WTC11 (cell line): ENCODE results near the gene SPATA25. TPM values are rescaled to one million over a fixed set of nuclear protein-coding genes. Genes with fewer than 3 reads are reported as not detected.

Experiments used
- ATAC-seq: fragments of 200-7000 bp; cut with Tn5 transposase; 2 replicates; pipeline ENCODE4 v1.10.0; 2021; ENCODE audit warnings: mild to moderate bottlenecking, moderate library complexity
- CTCF ChIA-PET: fragments of 300-600 bp; sonication (Branson Sonifier 250); formaldehyde crosslinking; loops from one replicate; lab custom pipeline; 2021; ENCODE audit warnings: antibody characterized with exemption; lab: Charles Lee
- POLR2A ChIA-PET: fragments of 350-600 bp; sonication (Branson Sonifier 250); formaldehyde crosslinking; loops from one replicate; lab custom pipeline; 2021; ENCODE audit warnings: antibody characterized with exemption; lab: Charles Lee
- DNase-seq: peaks from one replicate; pipeline ENCODE4 v3.0.0; 2021; ENCODE audit warnings: low spot score
- H3K27ac Mint-ChIP-seq: 2 replicates; pipeline ENCODE4 v1.8.0; 2021; ENCODE audit warnings: mixed read lengths
- H3K27me3 Mint-ChIP-seq: 2 replicates; pipeline ENCODE4 v1.8.0; 2021; ENCODE audit warnings: low read depth, mild to moderate bottlenecking, moderate library complexity, mixed read lengths
- H3K36me3 Mint-ChIP-seq: 2 replicates; pipeline ENCODE4 v1.8.0; 2021; ENCODE audit warnings: mixed read lengths
- H3K4me1 Mint-ChIP-seq: 2 replicates; pipeline ENCODE4 v1.8.0; 2022; ENCODE audit warnings: mixed read lengths
- H3K4me3 Mint-ChIP-seq: 2 replicates; pipeline ENCODE4 v1.8.0; 2021; ENCODE audit warnings: mild to moderate bottlenecking, moderate library complexity, mixed read lengths
- H3K9me3 Mint-ChIP-seq: 2 replicates; pipeline ENCODE4 v1.8.0; 2021; ENCODE audit warnings: mixed read lengths
- ATF6 ChIP-seq: sonication (generic); formaldehyde crosslinking; IDR thresholded peaks from 2 replicates; pipeline ENCODE4 v1.8.1; 2023; ENCODE audit warnings: mild to moderate bottlenecking, missing genetic modification reagents
- CREB1 ChIP-seq: sonication (generic); formaldehyde crosslinking; IDR thresholded peaks from 2 replicates; pipeline ENCODE4 v1.8.0; 2023; ENCODE audit warnings: mild to moderate bottlenecking, missing genetic modification reagents
- EMX1 ChIP-seq: fragments of 250-450 bp; sonication (Bioruptor Pico); IDR thresholded peaks from 2 replicates; pipeline ENCODE4 v1.8.0; 2021; ENCODE audit warnings: mild to moderate bottlenecking
- FOXJ3 ChIP-seq: sonication (generic); formaldehyde crosslinking; IDR thresholded peaks from 2 replicates; pipeline ENCODE4 v1.9.0; 2021; ENCODE audit warnings: missing genetic modification reagents, mild to moderate bottlenecking, borderline replicate concordance
- FOXK1 ChIP-seq: sonication (generic); formaldehyde crosslinking; IDR thresholded peaks from 2 replicates; pipeline ENCODE4 v1.8.0; 2022; ENCODE audit warnings: mild to moderate bottlenecking, moderate library complexity, missing genetic modification reagents
- FOXP4 ChIP-seq: sonication (generic); formaldehyde crosslinking; IDR thresholded peaks from 2 replicates; pipeline ENCODE4 v1.8.0; 2022; ENCODE audit warnings: mild to moderate bottlenecking, missing genetic modification reagents
- GABPB1 ChIP-seq: sonication (generic); formaldehyde crosslinking; IDR thresholded peaks from 2 replicates; pipeline ENCODE4 v1.8.1; 2023; ENCODE audit warnings: mild to moderate bottlenecking, missing genetic modification reagents
- HMGXB4 ChIP-seq: sonication (generic); formaldehyde crosslinking; IDR thresholded peaks from 2 replicates; pipeline ENCODE4 v1.8.1; 2023; ENCODE audit warnings: mild to moderate bottlenecking, moderate library complexity, missing genetic modification reagents
- JAZF1 ChIP-seq: fragments of 250-450 bp; sonication (Bioruptor Pico); IDR thresholded peaks from 2 replicates; pipeline ENCODE4 v1.9.0; 2021; ENCODE audit warnings: moderate library complexity, mild to moderate bottlenecking, inconsistent platforms
- NR3C1 ChIP-seq: sonication (generic); formaldehyde crosslinking; conservative IDR thresholded peaks from 2 replicates; pipeline ENCODE4 v1.8.1; 2023; ENCODE audit warnings: low read depth, mild to moderate bottlenecking, missing genetic modification reagents
- OVOL2 ChIP-seq: fragments of 250-450 bp; sonication (Bioruptor Pico); IDR thresholded peaks from 2 replicates; pipeline ENCODE4 v1.9.0; 2021; ENCODE audit warnings: mild to moderate bottlenecking, borderline replicate concordance
- RELA ChIP-seq: sonication (generic); formaldehyde crosslinking; IDR thresholded peaks from 2 replicates; pipeline ENCODE4 v1.8.1; 2022; ENCODE audit warnings: missing genetic modification reagents, mild to moderate bottlenecking, borderline replicate concordance
- SOX15 ChIP-seq: fragments of 250-450 bp; sonication (Bioruptor Pico); IDR thresholded peaks from 2 replicates; pipeline ENCODE4 v1.9.0; 2021; ENCODE audit warnings: mild to moderate bottlenecking
- TEAD4 ChIP-seq: sonication (generic); formaldehyde crosslinking; IDR thresholded peaks from 2 replicates; pipeline ENCODE4 v1.8.0; 2022; ENCODE audit warnings: mild to moderate bottlenecking, missing genetic modification reagents
- ZMAT4 ChIP-seq: fragments of 250-450 bp; sonication (Bioruptor Pico); IDR thresholded peaks from 2 replicates; pipeline ENCODE4 v1.9.0; 2021; ENCODE audit warnings: mild to moderate bottlenecking
- ZNF317 ChIP-seq: sonication (generic); formaldehyde crosslinking; IDR thresholded peaks from 2 replicates; pipeline ENCODE4 v1.8.1; 2023; ENCODE audit warnings: low read depth, mild to moderate bottlenecking, moderate library complexity, missing genetic modification reagents, borderline replicate concordance
- ZNF425 ChIP-seq: fragments of 250-450 bp; sonication (Bioruptor Pico); conservative IDR thresholded peaks from 2 replicates; pipeline ENCODE4 v1.9.0; 2021; ENCODE audit warnings: mild to moderate bottlenecking
- total RNA-seq: library from RNA; stranded (reverse); gene quantifications from 3 replicates; pipeline ENCODE4 v1.2.3, GENCODE V29; 2021

Gene SPATA25
- total RNA-seq, 1 experiment from 2014 or later = 3.7 TPM

GRCh38 chr20:45860560-45861220, 26.7 kb downstream of the SPATA25 start:
- TF ChIP-seq NR3C1 (CRISPR knock-in tag) = no peak
- no peak for TF ChIP-seq FOXJ3
- no peak for TF ChIP-seq FOXK1 (CRISPR knock-in tag)
- TF ChIP-seq ZNF317 = no peak
- TF ChIP-seq CREB1 (CRISPR knock-in tag) = no peak
- no peak for TF ChIP-seq ZMAT4 (CRISPR knock-in tag)
- no peak for TF ChIP-seq ATF6 (CRISPR knock-in tag)
- no peak for ATAC-seq
- H3K4me3 Mint-ChIP-seq = no peak overlapping the region
- no peaks in the 10 kb centered on the region for H3K36me3 Mint-ChIP-seq
- H3K9me3 Mint-ChIP-seq = no peaks in the 10 kb centered on the region
- ChIA-PET CTCF (interaction anchor here (0.7 kb wide), 2 partner anchors 48 to 89 kb away, joined by 4 read pairs; no protein-coding TSS in a partner anchor), POLR2A (interaction anchor here (0.6 to 0.7 kb wide), 2 partner anchors 20 to 50 kb away, joined by 3 to 8 read pairs; no protein-coding TSS in a partner anchor)
- no peak for DNase-seq
- no peak overlapping the region for H3K27ac Mint-ChIP-seq
- H3K4me1 Mint-ChIP-seq = peaks cover 31% of the 10 kb centered on the region
- no peaks in the 10 kb centered on the region for H3K27me3 Mint-ChIP-seq

- no peaks in the 10 kb centered on the region for H3K9me3 Mint-ChIP-seq
- CTCF ChIA-PET = interaction anchor here (0.7 kb wide), 2 partner anchors 47 to 88 kb away, joined by 4 read pairs; no protein-coding TSS in a partner anchor
- TF ChIP-seq EMX1 (no peak), SOX15 (CRISPR knock-in tag) (no peak), ZNF425 (CRISPR knock-in tag) (no peak), GABPB1 (no peak), OVOL2 (CRISPR knock-in tag) (no peak), FOXP4 (CRISPR knock-in tag) (no peak), RELA (CRISPR knock-in tag) (no peak), TEAD4 (CRISPR knock-in tag) (no peak), JAZF1 (CRISPR knock-in tag) (no peak), HMGXB4 (no peak)
- TF ChIP-seq, all 79 proteins: peak for 0
- no peak for ATAC-seq
- POLR2A ChIA-PET = interaction anchor here (0.7 kb wide), 1 partner anchor 21 kb away, joined by 8 read pairs; no protein-coding TSS in a partner anchor
- Mint-ChIP-seq H3K4me3 (no peak overlapping the region), H3K27ac (no peak overlapping the region; the same call in 1 of the 2 replicates), H3K36me3 (no peaks in the 10 kb centered on the region), H3K27me3 (no peaks in the 10 kb centered on the region), H3K4me1 (peaks cover 36% of the 10 kb centered on the region)
- DNase-seq = no peak
These were observed 27.5 kb downstream of the SPATA25 start for GRCh38 chr20:45859916-45860315.
